K562 (cell line): Measurements from ENCODE around the gene PCCA.

Experiments
- EGR1 ChIP-seq: fragments of 450-650 bp; conservative IDR thresholded peaks from 2 replicates; pipeline ENCODE4 v1.6.1; 2017; ENCODE audit warnings: mild to moderate bottlenecking
- GATAD2A ChIP-seq: fragments of 450-650 bp; IDR thresholded peaks from 2 replicates; pipeline ENCODE4 v1.6.1; 2017
- POLR2A ChIP-seq: fragments of 450-650 bp; conservative IDR thresholded peaks from 2 replicates; pipeline ENCODE4 v1.6.1; 2016
- RAD51 ChIP-seq: fragments of 450-650 bp; IDR thresholded peaks from 2 replicates; pipeline ENCODE4 v1.7.1; 2016; ENCODE audit warnings: low read depth, mild to moderate bottlenecking, borderline replicate concordance
- TEAD2 ChIP-seq: fragments of 450-650 bp; IDR thresholded peaks from 2 replicates; pipeline ENCODE4 v1.6.1; 2016; ENCODE audit warnings: missing genetic modification characterization, control low read depth, missing compliant biosample characterization
- ZNF24 ChIP-seq: fragments of 450-650 bp; IDR thresholded peaks from 2 replicates; pipeline ENCODE4 v1.6.1; 2016
- TF ChIP-seq, protein P1 (sequence below): sonication (generic); formaldehyde crosslinking; IDR thresholded peaks from 2 replicates; pipeline ENCODE4 v1.5.0; 2020; ENCODE audit warnings: missing genetic modification reagents
- TF ChIP-seq, protein P2 (sequence below), 3 experiments: IDR thresholded peaks in 2 of 3; conservative IDR thresholded peaks in 1 of 3; 2 replicates each; pipeline ENCODE4 v1.5.1; 2011 to 2012; ENCODE audit warnings: low read length in 3 of 3, mild to moderate bottlenecking in 3 of 3, control low read depth in 2 of 3, improper control_type of control experiment in 1 of 3, inconsistent platforms in 1 of 3, low read depth in 1 of 3, mixed read lengths in 1 of 3, moderate library complexity in 1 of 3; ENCODE audit not compliant: insufficient read depth in 2 of 3

DNA sequence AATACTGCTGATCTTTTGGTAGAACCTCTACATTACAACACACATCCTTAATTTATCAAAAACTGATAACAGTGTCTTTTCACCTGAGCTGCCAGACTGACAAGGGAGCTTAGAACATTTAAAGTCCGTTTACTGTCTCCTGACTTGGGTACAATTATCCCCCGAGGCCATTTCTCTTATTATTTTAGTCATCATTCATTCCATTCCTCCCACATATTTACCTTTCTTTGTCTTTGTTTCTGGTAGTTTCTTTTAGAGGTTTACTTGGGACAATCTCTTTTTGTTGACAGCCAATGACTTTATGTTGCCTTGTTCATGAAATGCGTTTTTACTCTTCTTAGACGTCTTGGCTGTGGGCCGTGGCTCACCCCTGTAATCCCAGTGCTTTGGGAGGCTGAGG, 186.9 kb downstream of the PCCA start:
- TF ChIP-seq GATAD2A (no peak), EGR1 (no peak), POLR2A (no peak), TEAD2 (tag) (no peak), ZNF24 (no peak), RAD51 (no peak)
- TF ChIP-seq, protein P1, sequence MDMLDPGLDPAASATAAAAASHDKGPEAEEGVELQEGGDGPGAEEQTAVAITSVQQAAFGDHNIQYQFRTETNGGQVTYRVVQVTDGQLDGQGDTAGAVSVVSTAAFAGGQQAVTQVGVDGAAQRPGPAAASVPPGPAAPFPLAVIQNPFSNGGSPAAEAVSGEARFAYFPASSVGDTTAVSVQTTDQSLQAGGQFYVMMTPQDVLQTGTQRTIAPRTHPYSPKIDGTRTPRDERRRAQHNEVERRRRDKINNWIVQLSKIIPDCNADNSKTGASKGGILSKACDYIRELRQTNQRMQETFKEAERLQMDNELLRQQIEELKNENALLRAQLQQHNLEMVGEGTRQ (CRISPR knock-in tag) = no peak
- TF ChIP-seq, protein P2, sequence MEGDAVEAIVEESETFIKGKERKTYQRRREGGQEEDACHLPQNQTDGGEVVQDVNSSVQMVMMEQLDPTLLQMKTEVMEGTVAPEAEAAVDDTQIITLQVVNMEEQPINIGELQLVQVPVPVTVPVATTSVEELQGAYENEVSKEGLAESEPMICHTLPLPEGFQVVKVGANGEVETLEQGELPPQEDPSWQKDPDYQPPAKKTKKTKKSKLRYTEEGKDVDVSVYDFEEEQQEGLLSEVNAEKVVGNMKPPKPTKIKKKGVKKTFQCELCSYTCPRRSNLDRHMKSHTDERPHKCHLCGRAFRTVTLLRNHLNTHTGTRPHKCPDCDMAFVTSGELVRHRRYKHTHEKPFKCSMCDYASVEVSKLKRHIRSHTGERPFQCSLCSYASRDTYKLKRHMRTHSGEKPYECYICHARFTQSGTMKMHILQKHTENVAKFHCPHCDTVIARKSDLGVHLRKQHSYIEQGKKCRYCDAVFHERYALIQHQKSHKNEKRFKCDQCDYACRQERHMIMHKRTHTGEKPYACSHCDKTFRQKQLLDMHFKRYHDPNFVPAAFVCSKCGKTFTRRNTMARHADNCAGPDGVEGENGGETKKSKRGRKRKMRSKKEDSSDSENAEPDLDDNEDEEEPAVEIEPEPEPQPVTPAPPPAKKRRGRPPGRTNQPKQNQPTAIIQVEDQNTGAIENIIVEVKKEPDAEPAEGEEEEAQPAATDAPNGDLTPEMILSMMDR (IDR thresholded peaks at IDR 0.05 in 2 of 3, conservative IDR thresholded peaks at IDR 0.05 in 1 of 3; ENCODE audit: insufficient read depth in 2 of 3, low read depth in 1 of 3, low read length in 3 of 3) = no peak
